K562 (cell line): ENCODE results near the gene PIP4K2C. TPM values are rescaled to one million over a fixed set of nuclear protein-coding genes. Genes with fewer than 3 reads are reported as not detected.
A peak's percentile ranks its signal among the peaks of the same experiment; 100 is the strongest.

Experiments used
- ARID1B ChIP-seq: fragments of 450-650 bp; IDR thresholded peaks from 2 replicates; pipeline ENCODE4 v1.6.1; 2016; ENCODE audit warnings: antibody characterized with exemption, mild to moderate bottlenecking, inconsistent platforms
- ARID4B ChIP-seq: sonication (generic); formaldehyde crosslinking; IDR thresholded peaks from 2 replicates; pipeline ENCODE4 v1.8.0; 2022; ENCODE audit warnings: mild to moderate bottlenecking, missing genetic modification reagents
- CBFA2T3 ChIP-seq: fragments of 450-650 bp; IDR thresholded peaks from 2 replicates; pipeline ENCODE4 v1.6.1; 2017
- CCAR2 ChIP-seq: fragments of 200-400 bp; formaldehyde crosslinking; IDR thresholded peaks from 2 replicates; pipeline ENCODE4 v1.6.1; 2017; ENCODE audit warnings: mild to moderate bottlenecking, low read depth, low read length
- RBM39 ChIP-seq: fragments of 200-400 bp; formaldehyde crosslinking; optimal IDR thresholded peaks from 2 replicates; pipeline ENCODE3; 2018; ENCODE audit warnings: low read depth, low read length
- TAL1 ChIP-seq: fragments of 450-650 bp; IDR thresholded peaks from 2 replicates; pipeline ENCODE4 v1.6.1; 2016; ENCODE audit warnings: mild to moderate bottlenecking
- ZNF561 ChIP-seq: fragments of 450-650 bp; formaldehyde crosslinking; conservative IDR thresholded peaks from 2 replicates; pipeline ENCODE4 v1.4.0; 2020; ENCODE audit warnings: mild to moderate bottlenecking, moderate library complexity
- polyA plus RNA-seq, 8 experiments: library from polyadenylated mRNA; depleted of rRNA in 4 of 8; stranded (reverse) in 5 of 8; unstranded in 3 of 8; fragments of >200 nt; fragmentation: Nextera tagmentation in 2 of 8; fragmentation: Illumina TruSeq in 1 of 8; extraction: Ambion mirVana in 2 of 8; extraction: Trizol in 1 of 8; gene quantifications; 2 replicates each; pipeline versions ENCODE4 v1.2.1 to v1.2.3, GENCODE V29; 2011 to 2014; ENCODE audit warnings: inconsistent platforms in 1 of 8, missing spikeins in 1 of 8
- total RNA-seq, 7 experiments: library from RNA; depleted of rRNA in 6 of 7; stranded (reverse); fragments of >200 nt in 6 of 7; fragmentation: Illumina TruSeq in 2 of 7; extraction: Trizol in 2 of 7; gene quantifications; 2 replicates each; pipeline versions ENCODE4 v1.2.1 to v1.2.3, GENCODE V29; 2011 to 2021; ENCODE audit warnings: low replicate concordance in 1 of 7

Gene PIP4K2C
- total and polyA plus RNA-seq, 9 of the 15 experiments (the other 6 are each of a cell fraction or from before 2014, with no cell fraction given): 9.0 to 41.4 (median 18.3) TPM

- TF ChIP-seq ARID1B (peak; percentile 81), ARID4B (CRISPR knock-in tag) (0 out of 2 replicates have a peak, but pooled peaks have one; percentile 37), CBFA2T3 (peak; percentile 86), RBM39 (no peak), ZNF561 (CRISPR knock-in tag) (no peak), CCAR2 (no peak), TAL1 (peak; percentile 78)
Measured at GRCh38 chr12:57622293-57623245, 31.6 kb downstream of the PIP4K2C start (continued).
